ENCODE measurements around the gene MISP. TPM values are rescaled to one million over a fixed set of nuclear protein-coding genes. Genes with fewer than 3 reads are reported as not detected.

The MISP gene
- total and polyA plus RNA-seq, 10 of the 15 experiments (the other 5 are each of a cell fraction or from before 2014, with no cell fraction given), result not detected

- Histone ChIP-seq H3K9ac (ENCODE audit: control insufficient read depth, insufficient read depth, low read length) (no peak overlapping the region), H4K20me1 (ENCODE audit: control insufficient read depth, insufficient read depth) (no peaks in the 10 kb centered on the region), H3K27me3 (replicated peaks in 1 of 2; ENCODE audit: control insufficient read depth in 2 of 2, insufficient read depth in 2 of 2, low read length in 1 of 2) (no peaks in the 10 kb centered on the region), H3K4me1 (ENCODE audit: control insufficient read depth, insufficient read depth, low read length) (no peaks in the 10 kb centered on the region), H3K27ac (ENCODE audit: control insufficient read depth, insufficient read depth) (no peak overlapping the region), H3K9me3 (replicated peaks; ENCODE audit: control insufficient read depth, insufficient read depth, low read length) (no peaks in the 10 kb centered on the region), H2AFZ (ENCODE audit: control insufficient read depth, low read depth, low read length) (no peak overlapping the region), H3K36me3 (ENCODE audit: control insufficient read depth in 2 of 2, insufficient read depth in 2 of 2, low read length in 1 of 2) (no peaks in the 10 kb centered on the region), H3K4me2 (ENCODE audit: control insufficient read depth, insufficient read depth) (no peak overlapping the region), H3K79me2 (ENCODE audit: control insufficient read depth, insufficient read depth, low read length) (no peaks in the 10 kb centered on the region), H3K4me3 (no peak overlapping the region)
- BruUV-seq (replicated peaks), result no TSS peak
- TF ChIP-seq IKZF2 (IDR thresholded peaks at IDR 0.05), result no peak
- no peak for TF ChIP-seq MEF2A (IDR thresholded peaks at IDR 0.05; ENCODE audit: insufficient read depth, low read depth, low read length)
- no peak for TF ChIP-seq BCL3 (IDR thresholded peaks at IDR 0.05; ENCODE audit: borderline replicate concordance, insufficient read depth, low read depth, low read length, poor library complexity, severe bottlenecking)
- no peak for TF ChIP-seq STAT3 (IDR thresholded peaks at IDR 0.05; ENCODE audit: low read depth, low read length)
- TF ChIP-seq NR2C2 (IDR thresholded peaks at IDR 0.05; ENCODE audit: borderline replicate concordance, control insufficient read depth, insufficient read length, low read depth), result no peak
- no peak for TF ChIP-seq MYB (IDR thresholded peaks at IDR 0.05; ENCODE audit: borderline replicate concordance, low read depth, low read length)
- no peak for TF ChIP-seq ZBED1 (IDR thresholded peaks at IDR 0.05; ENCODE audit: borderline replicate concordance)
- RAD21 ChIA-PET (ENCODE audit: unreplicated experiment), result no interaction called here
- in situ Hi-C loops (cut with MboI), result no loop called here
- ATAC-seq (no peak), FAIRE-seq (no peak), DNase-seq (ENCODE audit: low read depth, low spot score) (no peak)
- intact Hi-C loops (cut with micrococcal nuclease; ENCODE audit: unreplicated experiment), result no loop called here
- POLR2A ChIA-PET, result no interaction called here
- WGBS (ENCODE audit: insufficient coverage, insufficient replicate concordance, low lambda C conversion rate, missing lambda C conversion rate), result 40% methylated on average over 29 of the region's 29 CpGs
- SMC1A ChIA-PET (ENCODE audit: uncharacterized antibody, unreplicated experiment), result no interaction called here
- CTCF ChIA-PET, result no interaction called here
Measured at GRCh38 chr19:782185-782877, 31.4 kb downstream of the MISP start.

Measured in GM12878 (cell line).